GM13977 (cell line): ENCODE results near the gene TET3.

ENCODE experiments used
- DNase-seq: peaks from one replicate; pipeline ENCODE4 v3.0.0; 2012; ENCODE audit warnings: low spot score
- CTCF ChIP-seq: IDR thresholded peaks from 2 replicates; pipeline ENCODE4 v1.5.1; 2012; ENCODE audit warnings: mild to moderate bottlenecking, control low read depth; ENCODE audit not compliant: insufficient read depth; ENCODE audit errors: extremely low read depth, missing control alignments
- in situ Hi-C: fragments of 300-500 bp; cut with MboI; formaldehyde crosslinking; loops from one replicate; pipeline ENCODE4 v1.12.0; 2022; ENCODE audit warnings: low sequenced_read_pairs, low pct_unique_long_range_greater_than_20kb, mixed read lengths, inconsistent platforms; ENCODE audit not compliant: unreplicated experiment

Gene TET3

DNA sequence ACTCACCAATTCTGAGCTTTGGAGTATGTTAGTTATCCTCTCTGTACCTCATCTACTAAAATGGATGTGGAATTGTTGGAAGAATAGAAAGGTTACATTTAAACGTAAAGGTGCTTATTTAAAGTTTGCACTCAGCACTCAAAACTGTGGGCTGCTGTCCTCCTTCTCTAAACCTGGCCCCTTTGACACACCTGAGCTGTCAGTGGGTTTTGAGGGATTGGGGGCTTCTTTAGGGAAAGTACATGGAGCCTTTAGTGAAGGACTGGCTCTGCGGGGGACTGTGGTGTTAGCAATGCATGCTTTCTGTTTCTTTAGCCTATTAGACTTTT lies 47.2 kb downstream of the TET3 start:
- no peak for TF ChIP-seq CTCF

GRCh38 chr2:74033375-74033774 lies 48.7 kb downstream of the TET3 start:
- in situ Hi-C loops: no loop called here
- no peak for DNase-seq
- TF ChIP-seq CTCF: no peak

More for the DNA sequence above, 47.2 kb downstream of the TET3 start:
- no peak for DNase-seq
- in situ Hi-C loops: no loop called here
